ENCODE measurements around the gene TTC39A. TPM values are rescaled to one million over a fixed set of nuclear protein-coding genes. Genes with fewer than 3 reads are reported as not detected.
A peak's percentile ranks its signal among the peaks of the same experiment; 100 is the strongest.

Gene TTC39A
- total RNA-seq, 2 donors from 2014 or later: 65.0 to 78.4 TPM

- no peak for TF ChIP-seq CTCF (IDR thresholded peaks at IDR 0.05)
- TF ChIP-seq POLR2A (IDR thresholded peaks at IDR 0.05): no peak
- TF ChIP-seq POLR2AphosphoS5 (IDR thresholded peaks at IDR 0.05): no peak
- Histone ChIP-seq H3K36me3 (no peaks in the 10 kb centered on the region), H3K4me3 (no peak overlapping the region), H3K4me1 (replicated peaks) (peaks cover 4% of the 10 kb centered on the region), H3K27me3 (replicated peaks; ENCODE audit: insufficient read depth) (no peaks in the 10 kb centered on the region), H3K9me3 (no peaks in the 10 kb centered on the region), H3K27ac (no peak overlapping the region)
- no peak for DNase-seq (ENCODE audit: low spot score)
- 85% methylated on average over 2 of the region's 2 CpGs for WGBS
- intact Hi-C loops (cut with DNase I): no loop called here
These were observed 90.3 kb downstream of the TTC39A start for GRCh38 chr1:51240084-51240483.

- intact Hi-C loops (cut with DNase I): no loop called here
- Histone ChIP-seq H3K4me1 (replicated peaks) (peaks cover 9% of the 10 kb centered on the region), H3K36me3 (no peaks in the 10 kb centered on the region), H3K4me3 (peak overlapping the region; percentile 77 to 99), H3K27ac (peak overlapping the region; percentile 97 to 98), H3K9me3 (no peaks in the 10 kb centered on the region), H3K27me3 (replicated peaks; ENCODE audit: insufficient read depth) (no peaks in the 10 kb centered on the region)
- WGBS: 7% methylated on average over 7 of the region's 7 CpGs
- TF ChIP-seq POLR2AphosphoS5 (IDR thresholded peaks at IDR 0.05): no peak
- no peak for TF ChIP-seq CTCF (IDR thresholded peaks at IDR 0.05)
- TF ChIP-seq POLR2A (IDR thresholded peaks at IDR 0.05): no peak
- DNase-seq (ENCODE audit: low spot score): peak; percentile 27
These were observed 92.3 kb downstream of the TTC39A start for GRCh38 chr1:51238034-51238403.

GRCh38 chr1:51237351-51238033, 92.9 kb downstream of the TTC39A start:
- Histone ChIP-seq H3K27ac (peak overlapping the region; percentile 97 to 98), H3K9me3 (no peaks in the 10 kb centered on the region), H3K4me3 (peak overlapping the region; percentile 77 to 99), H3K27me3 (replicated peaks; ENCODE audit: insufficient read depth) (no peaks in the 10 kb centered on the region), H3K4me1 (replicated peaks) (peaks cover 9% of the 10 kb centered on the region), H3K36me3 (no peaks in the 10 kb centered on the region)
- TF ChIP-seq POLR2AphosphoS5 (IDR thresholded peaks at IDR 0.05) (peak; percentile 36), CTCF (IDR thresholded peaks at IDR 0.05) (no peak), POLR2A (IDR thresholded peaks at IDR 0.05) (peak; percentile 22)
- DNase-seq (ENCODE audit: low spot score): no peak
- intact Hi-C loops (cut with DNase I): no loop called here
- 3% methylated on average over 9 of the region's 9 CpGs for WGBS

Other genes starting within 250 kb of the TTC39A start
- not detected for gene C1orf185, start 228.3 kb downstream of the TTC39A start, total RNA-seq
- gene RNF11, start 94.3 kb downstream of the TTC39A start, total RNA-seq: 10 to 100 TPM; 75.1 to 81.5 TPM
- 10 to 100 TPM; 62.4 to 70.4 TPM for gene EPS15, start 188.7 kb upstream of the TTC39A start, total RNA-seq